GM12892 (cell line): ENCODE measurements around the gene KIF26B.

Source experiments
- DNase-seq: peaks from one replicate; pipeline ENCODE4 v3.0.0; 2011; ENCODE audit not compliant: insufficient read length
- FAIRE-seq: peaks from 2 replicates; lab custom pipeline; 2011; peaks lifted over from hg19 to GRCh38; lab: Jason Lieb, UNC
- POLR2A ChIP-seq: IDR thresholded peaks from 2 replicates; pipeline ENCODE4 v1.6.1; 2011; ENCODE audit warnings: low read depth, low read length, control low read depth
- POLR2AphosphoS5 ChIP-seq: IDR thresholded peaks from 2 replicates; pipeline ENCODE4 v1.6.1; 2011; ENCODE audit warnings: low read depth, low read length, control low read depth
- TAF1 ChIP-seq: IDR thresholded peaks from 2 replicates; pipeline ENCODE4 v1.6.1; 2011; ENCODE audit warnings: low read depth, mild to moderate bottlenecking, control low read depth, low read length, borderline replicate concordance

The KIF26B gene

GRCh38 chr1:245576323-245576722 is 421.5 kb downstream of the KIF26B start:
- FAIRE-seq (no peak), DNase-seq (no peak)
- TF ChIP-seq TAF1: no peak
- TF ChIP-seq POLR2A: no peak
- no peak for TF ChIP-seq POLR2AphosphoS5

- no peak for FAIRE-seq
- no peak for DNase-seq
Observed at GRCh38 chr1:245577191-245578157, 422.7 kb downstream of the KIF26B start.

GRCh38 chr1:245578308-245578707 is 423.5 kb downstream of the KIF26B start:
- no peak for FAIRE-seq
- DNase-seq: no peak
- TF ChIP-seq POLR2AphosphoS5 (no peak), POLR2A (no peak), TAF1 (no peak)

More at GRCh38 chr1:245577191-245578157, 422.7 kb downstream of the KIF26B start:
- TF ChIP-seq POLR2AphosphoS5: no peak

- DNase-seq (no peak), FAIRE-seq (no peak)
- TF ChIP-seq POLR2AphosphoS5: no peak
- no peak for TF ChIP-seq POLR2A
- TF ChIP-seq TAF1: no peak
Observed at GRCh38 chr1:245578771-245579170, 424.0 kb downstream of the KIF26B start.

GRCh38 chr1:245579881-245580280 is 425.1 kb downstream of the KIF26B start:
- TF ChIP-seq POLR2AphosphoS5: no peak
- TF ChIP-seq TAF1: no peak
- no peak for TF ChIP-seq POLR2A
- FAIRE-seq (no peak), DNase-seq (no peak)

- TF ChIP-seq POLR2AphosphoS5 (no peak), POLR2A (no peak), TAF1 (no peak)
- FAIRE-seq: no peak
- no peak for DNase-seq
Observed at GRCh38 chr1:245580651-245581050, 425.9 kb downstream of the KIF26B start.

- no peak for TF ChIP-seq POLR2AphosphoS5
- no peak for TF ChIP-seq TAF1
- TF ChIP-seq POLR2A: no peak
- DNase-seq (no peak), FAIRE-seq (no peak)
Observed at GRCh38 chr1:245582026-245582425, 427.2 kb downstream of the KIF26B start.

GRCh38 chr1:245583081-245583480 is 428.3 kb downstream of the KIF26B start:
- TF ChIP-seq POLR2A (no peak), POLR2AphosphoS5 (no peak), TAF1 (no peak)
- DNase-seq (no peak), FAIRE-seq (no peak)

GRCh38 chr1:245583575-245584330 is 429.0 kb downstream of the KIF26B start:
- FAIRE-seq (no peak), DNase-seq (no peak)
- TF ChIP-seq POLR2AphosphoS5 (no peak), TAF1 (no peak), POLR2A (no peak)

- FAIRE-seq: no peak
- no peak for DNase-seq
- no peak for TF ChIP-seq POLR2A
Observed at GRCh38 chr1:245585252-245585959, 430.6 kb downstream of the KIF26B start.

- DNase-seq (no peak), FAIRE-seq (no peak)
- TF ChIP-seq POLR2A: no peak
- TF ChIP-seq POLR2AphosphoS5: no peak
- no peak for TF ChIP-seq TAF1
Observed at GRCh38 chr1:245587435-245588115, 432.8 kb downstream of the KIF26B start.
